Colonic mucosa (tissue), 4 donors: ENCODE results near the gene GRAP2. TPM values are rescaled to one million over a fixed set of nuclear protein-coding genes. Genes with fewer than 3 reads are reported as not detected.

ENCODE experiments used
- DNase-seq: peaks from one replicate; pipeline ENCODE4 v3.0.0-alpha.2; 2020
- H3K27ac ChIP-seq: fragments of 200-600 bp; one replicate; pipeline ENCODE4 v1.8.0; 2021
- H3K27me3 ChIP-seq: fragments of 200-600 bp; one replicate; pipeline ENCODE4 v1.8.0; 2021
- H3K36me3 ChIP-seq: fragments of 200-600 bp; one replicate; pipeline ENCODE4 v1.8.0; 2021
- H3K4me1 ChIP-seq: fragments of 200-600 bp; one replicate; pipeline ENCODE4 v1.8.0; 2021; ENCODE audit warnings: mild to moderate bottlenecking
- H3K4me3 ChIP-seq: fragments of 200-600 bp; one replicate; pipeline ENCODE4 v1.8.0; 2021
- H3K9ac ChIP-seq, 2 donors: one replicate each; pipeline ENCODE4 v1.7.0; 2013; ENCODE audit warnings: control low read depth in 2 of 2, low read depth in 2 of 2, low read length in 2 of 2
- H3K9me3 ChIP-seq: fragments of 200-600 bp; one replicate; pipeline ENCODE4 v1.8.0; 2021
- intact Hi-C: fragments of 100-400 bp; cut with DNase I; formaldehyde crosslinking; loops from one replicate; pipeline ENCODE4 v1.14.1; 2022
- total RNA-seq, 2 donors: library from RNA; stranded (reverse); fragmentation: NEBNext Ultra II Directional in 1 of 2; extraction: Animal tissue kit (Norgen Biotek cat#: 25700) in 1 of 2; gene quantifications; one replicate each; pipeline ENCODE4 v1.2.1, GENCODE V29; 2021
- TF ChIP-seq, protein P1 (sequence below): fragments of 200-600 bp; IDR thresholded peaks from one replicate; pipeline ENCODE4 v1.8.0; 2022; ENCODE audit warnings: antibody characterized with exemption, mild to moderate bottlenecking
- donor health status: healthy.
- donor health status: DM: no; HTN: no; CAD: no.
- donor health status: DM: no; HTN: no; CAD: no.

GRAP2 gene
- total RNA-seq, 2 donors from 2014 or later = 2.1 to 4.2 TPM

GRCh38 chr22:39984746-39985145, 83.9 kb downstream of the GRAP2 start:
- Histone ChIP-seq H3K4me3 (no peak overlapping the region), H3K9me3 (no peaks in the 10 kb centered on the region), H3K27ac (no peak overlapping the region), H3K9ac (no peak overlapping the region), H3K4me1 (no peaks in the 10 kb centered on the region), H3K27me3 (no peaks in the 10 kb centered on the region), H3K36me3 (no peaks in the 10 kb centered on the region)
- intact Hi-C loops = no loop called here
- TF ChIP-seq, protein P1, sequence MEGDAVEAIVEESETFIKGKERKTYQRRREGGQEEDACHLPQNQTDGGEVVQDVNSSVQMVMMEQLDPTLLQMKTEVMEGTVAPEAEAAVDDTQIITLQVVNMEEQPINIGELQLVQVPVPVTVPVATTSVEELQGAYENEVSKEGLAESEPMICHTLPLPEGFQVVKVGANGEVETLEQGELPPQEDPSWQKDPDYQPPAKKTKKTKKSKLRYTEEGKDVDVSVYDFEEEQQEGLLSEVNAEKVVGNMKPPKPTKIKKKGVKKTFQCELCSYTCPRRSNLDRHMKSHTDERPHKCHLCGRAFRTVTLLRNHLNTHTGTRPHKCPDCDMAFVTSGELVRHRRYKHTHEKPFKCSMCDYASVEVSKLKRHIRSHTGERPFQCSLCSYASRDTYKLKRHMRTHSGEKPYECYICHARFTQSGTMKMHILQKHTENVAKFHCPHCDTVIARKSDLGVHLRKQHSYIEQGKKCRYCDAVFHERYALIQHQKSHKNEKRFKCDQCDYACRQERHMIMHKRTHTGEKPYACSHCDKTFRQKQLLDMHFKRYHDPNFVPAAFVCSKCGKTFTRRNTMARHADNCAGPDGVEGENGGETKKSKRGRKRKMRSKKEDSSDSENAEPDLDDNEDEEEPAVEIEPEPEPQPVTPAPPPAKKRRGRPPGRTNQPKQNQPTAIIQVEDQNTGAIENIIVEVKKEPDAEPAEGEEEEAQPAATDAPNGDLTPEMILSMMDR = no peak
- no peak for DNase-seq

GRCh38 chr22:39985383-39986035, 84.6 kb downstream of the GRAP2 start:
- H3K9me3 ChIP-seq = no peaks in the 10 kb centered on the region
- H3K9ac ChIP-seq = no peak overlapping the region
- H3K27ac ChIP-seq = no peak overlapping the region
- H3K4me1 ChIP-seq = no peaks in the 10 kb centered on the region
- H3K4me3 ChIP-seq = no peak overlapping the region
- intact Hi-C loops = no loop called here
- H3K36me3 ChIP-seq = no peaks in the 10 kb centered on the region
- H3K27me3 ChIP-seq = no peaks in the 10 kb centered on the region
- TF ChIP-seq, protein P1 = no peak
- peak; percentile 60 for DNase-seq

- DNase-seq = no peak
- intact Hi-C loops = no loop called here
Measured at GRCh38 chr22:39988386-39989114, 87.7 kb downstream of the GRAP2 start.

GRCh38 chr22:39989633-39990032, 88.7 kb downstream of the GRAP2 start:
- no peak overlapping the region for H3K27ac ChIP-seq
- intact Hi-C loops = no loop called here

More at GRCh38 chr22:39988386-39989114, 87.7 kb downstream of the GRAP2 start:
- TF ChIP-seq, protein P1 = no peak
- peaks cover 3% of the 10 kb centered on the region for H3K27me3 ChIP-seq
- no peak overlapping the region for H3K27ac ChIP-seq
- no peaks in the 10 kb centered on the region for H3K36me3 ChIP-seq
- H3K4me1 ChIP-seq = no peaks in the 10 kb centered on the region
- H3K4me3 ChIP-seq = no peak overlapping the region
- H3K9me3 ChIP-seq = no peaks in the 10 kb centered on the region
- H3K9ac ChIP-seq = no peak overlapping the region

GRCh38 chr22:39990686-39991085, 89.8 kb downstream of the GRAP2 start:
- no peaks in the 10 kb centered on the region for H3K9me3 ChIP-seq
- H3K9ac ChIP-seq = no peak overlapping the region
- H3K4me1 ChIP-seq = no peaks in the 10 kb centered on the region
- peaks cover 17% of the 10 kb centered on the region for H3K27me3 ChIP-seq
- no peak overlapping the region for H3K4me3 ChIP-seq
- H3K27ac ChIP-seq = no peak overlapping the region
- H3K36me3 ChIP-seq = no peaks in the 10 kb centered on the region
- no peak for DNase-seq
- TF ChIP-seq, protein P1 = no peak
- intact Hi-C loops = no loop called here

More at GRCh38 chr22:39989633-39990032, 88.7 kb downstream of the GRAP2 start:
- H3K27me3 ChIP-seq = peaks cover 10% of the 10 kb centered on the region
- no peaks in the 10 kb centered on the region for H3K9me3 ChIP-seq
- no peaks in the 10 kb centered on the region for H3K4me1 ChIP-seq
- no peaks in the 10 kb centered on the region for H3K36me3 ChIP-seq
- TF ChIP-seq, protein P1 = no peak
- H3K9ac ChIP-seq = no peak overlapping the region
- DNase-seq = no peak
- H3K4me3 ChIP-seq = no peak overlapping the region
